ENCODE data around the gene PXDN.
"Not testable (repeated sequence)": the region's sequence is repeated elsewhere in the genome, so short reads cannot be mapped to it uniquely, and the experiment has no call there.

DNA sequence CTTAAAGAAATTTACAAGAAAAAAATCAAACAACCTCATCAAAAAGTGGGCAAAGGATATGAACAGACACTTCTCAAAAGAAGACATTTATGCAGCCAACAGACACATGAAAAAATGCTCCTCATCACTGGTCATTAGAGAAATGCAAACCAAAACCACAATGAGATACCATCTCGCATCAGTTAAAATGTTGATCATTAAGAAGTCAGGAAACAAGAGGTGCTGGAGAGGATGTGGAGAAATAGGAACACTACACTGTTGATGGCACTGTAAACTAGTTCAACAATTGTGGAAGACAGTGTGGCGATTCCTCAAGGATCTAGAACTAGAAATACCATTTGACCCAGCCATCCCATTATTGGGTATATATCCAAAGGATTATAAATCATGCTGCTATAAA is 20.9 kb upstream of the PXDN start:
- TF ChIP-seq ATF2 (IDR thresholded peaks at IDR 0.05; ENCODE audit: low read length); STAT1 (conservative IDR thresholded peaks at IDR 0.05); RAD21 (IDR thresholded peaks at IDR 0.05; ENCODE audit: insufficient read depth, low read depth, low read length); ZZZ3 (IDR thresholded peaks at IDR 0.05; ENCODE audit: control insufficient read depth, insufficient read length, low read depth); BACH1 (IDR thresholded peaks at IDR 0.05; ENCODE audit: borderline replicate concordance); SMARCA5 (IDR thresholded peaks at IDR 0.05); YY1 (IDR thresholded peaks at IDR 0.05; ENCODE audit: low read depth, low read length): not testable (repeated sequence)
- TF ChIP-seq, protein P1, sequence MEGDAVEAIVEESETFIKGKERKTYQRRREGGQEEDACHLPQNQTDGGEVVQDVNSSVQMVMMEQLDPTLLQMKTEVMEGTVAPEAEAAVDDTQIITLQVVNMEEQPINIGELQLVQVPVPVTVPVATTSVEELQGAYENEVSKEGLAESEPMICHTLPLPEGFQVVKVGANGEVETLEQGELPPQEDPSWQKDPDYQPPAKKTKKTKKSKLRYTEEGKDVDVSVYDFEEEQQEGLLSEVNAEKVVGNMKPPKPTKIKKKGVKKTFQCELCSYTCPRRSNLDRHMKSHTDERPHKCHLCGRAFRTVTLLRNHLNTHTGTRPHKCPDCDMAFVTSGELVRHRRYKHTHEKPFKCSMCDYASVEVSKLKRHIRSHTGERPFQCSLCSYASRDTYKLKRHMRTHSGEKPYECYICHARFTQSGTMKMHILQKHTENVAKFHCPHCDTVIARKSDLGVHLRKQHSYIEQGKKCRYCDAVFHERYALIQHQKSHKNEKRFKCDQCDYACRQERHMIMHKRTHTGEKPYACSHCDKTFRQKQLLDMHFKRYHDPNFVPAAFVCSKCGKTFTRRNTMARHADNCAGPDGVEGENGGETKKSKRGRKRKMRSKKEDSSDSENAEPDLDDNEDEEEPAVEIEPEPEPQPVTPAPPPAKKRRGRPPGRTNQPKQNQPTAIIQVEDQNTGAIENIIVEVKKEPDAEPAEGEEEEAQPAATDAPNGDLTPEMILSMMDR (IDR thresholded peaks at IDR 0.05 in 2 of 3, conservative IDR thresholded peaks at IDR 0.05 in 1 of 3; ENCODE audit: control insufficient read depth in 2 of 3, extremely low read depth in 1 of 3, insufficient read depth in 1 of 3, low read depth in 3 of 3, low read length in 3 of 3) = not testable (repeated sequence)

All from GM12878 (cell line).